ENCODE data around the gene RNF7.
"Not testable (repeated sequence)": the region's sequence is repeated elsewhere in the genome, so short reads cannot be mapped to it uniquely, and the experiment has no call there.

The RNF7 gene

GRCh38 chr3:141738022-141738890, at the start of gene RNF7:
RNF7 (plus strand) TSS chr3:141738298; CDS start chr3:141738342, 44 bp downstream.
- TF ChIP-seq EZH2 (IDR thresholded peaks at IDR 0.05; ENCODE audit: borderline replicate concordance, low read length), result no peak
- TF ChIP-seq CTCF (IDR thresholded peaks at IDR 0.05; ENCODE audit: low read length), result peak; percentile 96
- H3K9me2 ChIP-seq (ENCODE audit: low read depth, low read length), result no peaks in the 10 kb centered on the region
- no peaks in the 10 kb centered on the region for H4K20me1 ChIP-seq (ENCODE audit: insufficient read depth, low read length)
- H3K9me3 ChIP-seq (ENCODE audit: low read length), result no peaks in the 10 kb centered on the region
- H3F3A ChIP-seq (ENCODE audit: insufficient read depth, low read length), result no peaks in the 10 kb centered on the region
- peaks cover 38% of the 10 kb centered on the region for H3K4me1 ChIP-seq (ENCODE audit: insufficient read depth, low read length, severe bottlenecking)
- H3K27me3 ChIP-seq (ENCODE audit: insufficient read depth, low read length), result no peaks in the 10 kb centered on the region
- H2AFZ ChIP-seq (ENCODE audit: low read length), result peak within 1 kb of the TSS; percentile 90
- H3K27ac ChIP-seq (ENCODE audit: low read depth, low read length, poor library complexity, severe bottlenecking), result peak within 1 kb of the TSS; percentile 62
- H3K4me2 ChIP-seq (ENCODE audit: low read length), result peak within 1 kb of the TSS; percentile 81
- H3K79me2 ChIP-seq (ENCODE audit: insufficient read depth, low read length), result peaks cover 46% of the 10 kb centered on the region
- peaks cover 14% of the 10 kb centered on the region for H3K36me3 ChIP-seq (ENCODE audit: insufficient read depth, low read length)
- peak within 1 kb of the TSS; percentile 92 for H3K4me3 ChIP-seq (ENCODE audit: low read depth, low read length, poor library complexity, severe bottlenecking)
- peak within 1 kb of the TSS; percentile 79 for H3K9ac ChIP-seq (ENCODE audit: low read length)

GRCh38 chr3:141690431-141691072, 47.5 kb upstream of the RNF7 start:
- no peaks in the 10 kb centered on the region for H4K20me1 ChIP-seq (ENCODE audit: insufficient read depth, low read length)
- H3K27me3 ChIP-seq (ENCODE audit: insufficient read depth, low read length), result no peaks in the 10 kb centered on the region
- H3K9ac ChIP-seq (ENCODE audit: low read length), result no peak overlapping the region
- H3K4me3 ChIP-seq (ENCODE audit: low read depth, low read length, poor library complexity, severe bottlenecking), result no peak overlapping the region
- H3K4me1 ChIP-seq (ENCODE audit: insufficient read depth, low read length, severe bottlenecking), result peaks cover 11% of the 10 kb centered on the region
- no peaks in the 10 kb centered on the region for H3F3A ChIP-seq (ENCODE audit: insufficient read depth, low read length)
- H3K36me3 ChIP-seq (ENCODE audit: insufficient read depth, low read length), result no peaks in the 10 kb centered on the region; the same call in 1 of the 2 replicates
- H3K9me3 ChIP-seq (ENCODE audit: low read length), result peaks cover 4% of the 10 kb centered on the region
- peak overlapping the region; percentile 41; the same call in 1 of the 2 replicates for H2AFZ ChIP-seq (ENCODE audit: low read length)
- H3K4me2 ChIP-seq (ENCODE audit: low read length), result no peak overlapping the region
- no peak overlapping the region for H3K27ac ChIP-seq (ENCODE audit: low read depth, low read length, poor library complexity, severe bottlenecking)
- TF ChIP-seq EZH2 (IDR thresholded peaks at IDR 0.05; ENCODE audit: borderline replicate concordance, low read length) (no peak), CTCF (IDR thresholded peaks at IDR 0.05; ENCODE audit: low read length) (no peak)
- H3K9me2 ChIP-seq (ENCODE audit: low read depth, low read length), result no peaks in the 10 kb centered on the region
- H3K79me2 ChIP-seq (ENCODE audit: insufficient read depth, low read length), result no peaks in the 10 kb centered on the region

- not testable (repeated sequence) for H3K79me2 ChIP-seq (ENCODE audit: insufficient read depth, low read length); H3K27me3 ChIP-seq (ENCODE audit: insufficient read depth, low read length); H3K4me1 ChIP-seq (ENCODE audit: insufficient read depth, low read length, severe bottlenecking); H2AFZ ChIP-seq (ENCODE audit: low read length); H3K9me2 ChIP-seq (ENCODE audit: low read depth, low read length); H3F3A ChIP-seq (ENCODE audit: insufficient read depth, low read length); H3K9ac ChIP-seq (ENCODE audit: low read length); H3K36me3 ChIP-seq (ENCODE audit: insufficient read depth, low read length); H3K9me3 ChIP-seq (ENCODE audit: low read length); H3K4me2 ChIP-seq (ENCODE audit: low read length); H3K4me3 ChIP-seq (ENCODE audit: low read depth, low read length, poor library complexity, severe bottlenecking); H3K27ac ChIP-seq (ENCODE audit: low read depth, low read length, poor library complexity, severe bottlenecking); H4K20me1 ChIP-seq (ENCODE audit: insufficient read depth, low read length)
These were observed 46.6 kb upstream of the RNF7 start for GRCh38 chr3:141691471-141691870.

- not testable (repeated sequence) for H3K79me2 ChIP-seq (ENCODE audit: insufficient read depth, low read length); H3K27me3 ChIP-seq (ENCODE audit: insufficient read depth, low read length); H3K4me1 ChIP-seq (ENCODE audit: insufficient read depth, low read length, severe bottlenecking); H3F3A ChIP-seq (ENCODE audit: insufficient read depth, low read length); H3K4me3 ChIP-seq (ENCODE audit: low read depth, low read length, poor library complexity, severe bottlenecking); H3K27ac ChIP-seq (ENCODE audit: low read depth, low read length, poor library complexity, severe bottlenecking); H3K36me3 ChIP-seq (ENCODE audit: insufficient read depth, low read length); H3K9me3 ChIP-seq (ENCODE audit: low read length); H3K9ac ChIP-seq (ENCODE audit: low read length); H2AFZ ChIP-seq (ENCODE audit: low read length); H4K20me1 ChIP-seq (ENCODE audit: insufficient read depth, low read length); H3K9me2 ChIP-seq (ENCODE audit: low read depth, low read length); H3K4me2 ChIP-seq (ENCODE audit: low read length)
These were observed 45.1 kb upstream of the RNF7 start for GRCh38 chr3:141692973-141693372.

Data from OCI-LY1 (cell line).